Neural cell (in vitro differentiated cells): ENCODE results near the gene HLA-G.
"Not testable (repeated sequence)": the region's sequence is repeated elsewhere in the genome, so short reads cannot be mapped to it uniquely, and the experiment has no call there.

Source experiments
- CTCF ChIP-seq: fragments of 450-650 bp; IDR thresholded peaks from 2 replicates; pipeline ENCODE4 v1.5.1; 2014; ENCODE audit warnings: antibody characterized with exemption, mild to moderate bottlenecking, moderate library complexity; ENCODE audit not compliant: poor library complexity, severe bottlenecking
- EP300 ChIP-seq: fragments of 450-650 bp; conservative IDR thresholded peaks from 2 replicates; pipeline ENCODE4 v1.6.1; 2014; ENCODE audit warnings: antibody characterized with exemption, mild to moderate bottlenecking, moderate library complexity; ENCODE audit not compliant: poor library complexity, severe bottlenecking
- POLR2AphosphoS5 ChIP-seq: IDR thresholded peaks from 2 replicates; pipeline ENCODE4 v1.6.1; 2012
- SMC3 ChIP-seq: fragments of 450-650 bp; conservative IDR thresholded peaks from 2 replicates; pipeline ENCODE4 v1.6.1; 2014; ENCODE audit warnings: antibody characterized with exemption, mild to moderate bottlenecking, moderate library complexity; ENCODE audit not compliant: poor library complexity

DNA sequence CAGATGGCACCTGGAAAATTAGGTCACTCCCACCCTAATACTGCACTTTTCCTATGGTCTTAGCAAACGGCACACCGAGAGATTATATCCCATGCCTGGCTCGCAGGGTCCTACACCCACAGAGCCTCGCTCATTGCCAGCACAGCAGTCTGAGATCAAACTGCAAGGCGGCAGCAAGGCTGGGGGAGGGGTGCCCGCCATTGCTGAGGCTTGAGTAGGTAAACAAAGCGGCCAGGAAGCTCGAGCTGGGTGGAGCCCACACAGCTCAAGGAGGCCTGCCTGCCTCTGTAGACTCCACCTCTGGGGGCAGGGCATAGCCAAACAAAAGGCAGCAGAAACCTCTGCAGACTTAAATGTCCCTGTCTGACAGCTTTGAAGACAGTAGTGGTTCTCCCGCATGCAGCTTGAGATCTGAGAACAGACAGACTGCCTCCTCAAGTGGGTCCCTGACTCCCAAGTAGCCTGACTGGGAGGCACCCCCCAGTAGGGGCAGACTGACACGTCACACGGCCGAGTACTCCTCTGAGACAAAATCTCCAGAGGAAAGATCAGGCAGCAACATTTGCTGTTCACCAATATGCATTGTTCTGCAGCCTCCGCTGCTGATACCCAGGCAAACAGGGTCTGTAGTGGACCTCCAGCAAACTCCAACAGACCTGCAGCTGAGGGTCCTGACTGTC, 47.5 kb upstream of the HLA-G start:
- TF ChIP-seq POLR2AphosphoS5, EP300, SMC3, CTCF: not testable (repeated sequence)
